ENCODE data around the gene CAVIN1. TPM values are rescaled to one million over a fixed set of nuclear protein-coding genes. Genes with fewer than 3 reads are reported as not detected.
A peak's percentile ranks its signal among the peaks of the same experiment; 100 is the strongest.
"Not testable (repeated sequence)": the region's sequence is repeated elsewhere in the genome, so short reads cannot be mapped to it uniquely, and the experiment has no call there.

CAVIN1 gene
- total RNA-seq, 1 donor from 2014 or later: 205 TPM

DNA sequence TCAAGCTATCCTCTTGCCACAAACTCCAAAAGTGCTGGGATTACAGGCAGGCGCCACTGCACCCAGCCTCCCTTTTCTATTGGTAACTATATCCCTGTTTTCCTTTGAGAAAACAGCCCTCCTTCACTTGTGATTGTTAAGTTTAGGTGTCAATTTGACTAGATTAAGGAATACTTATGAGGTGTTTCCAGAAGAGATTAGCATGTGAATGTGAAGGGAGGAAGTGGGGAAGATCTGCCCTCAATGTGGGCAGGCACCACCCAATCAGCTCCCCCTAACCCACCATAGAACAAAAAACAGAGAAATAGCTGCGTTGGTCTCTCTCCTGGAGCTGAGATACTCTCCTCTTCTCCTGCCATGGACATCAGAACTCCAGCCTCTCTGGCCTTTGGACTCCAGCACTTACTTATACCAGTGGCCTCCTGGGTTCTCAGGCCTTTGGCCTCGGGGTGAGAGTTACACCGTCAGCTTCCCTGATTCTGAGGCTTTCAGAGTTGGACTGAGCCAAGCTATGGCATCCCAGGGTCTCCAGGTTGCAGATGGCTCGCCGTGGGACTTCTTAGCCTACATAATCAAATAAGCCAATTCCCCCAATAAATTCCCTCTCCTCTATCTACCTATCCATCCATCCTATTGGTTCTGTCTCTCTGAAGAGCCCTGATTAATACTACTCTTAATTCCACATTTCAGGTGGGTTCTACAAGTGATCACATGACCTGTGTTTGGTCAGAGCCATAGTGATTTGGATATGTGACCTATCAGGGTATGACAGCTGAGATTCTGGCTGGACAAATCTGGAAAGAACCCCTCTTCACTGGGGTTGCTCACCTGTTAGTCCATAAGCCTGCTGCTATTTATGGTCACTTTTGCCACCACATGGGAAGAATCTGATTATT is 22.9 kb downstream of the CAVIN1 start:
- Histone ChIP-seq H3K4me1 (peaks cover 66% of the 10 kb centered on the region), H3K27me3 (ENCODE audit: low read depth) (no peaks in the 10 kb centered on the region), H3K27ac (replicated peaks) (peak overlapping the region; percentile 72), H3K36me3 (peaks cover 27% of the 10 kb centered on the region), H3K9me3 (replicated peaks) (no peaks in the 10 kb centered on the region), H3K4me3 (no peak overlapping the region)
- TF ChIP-seq, protein P1, sequence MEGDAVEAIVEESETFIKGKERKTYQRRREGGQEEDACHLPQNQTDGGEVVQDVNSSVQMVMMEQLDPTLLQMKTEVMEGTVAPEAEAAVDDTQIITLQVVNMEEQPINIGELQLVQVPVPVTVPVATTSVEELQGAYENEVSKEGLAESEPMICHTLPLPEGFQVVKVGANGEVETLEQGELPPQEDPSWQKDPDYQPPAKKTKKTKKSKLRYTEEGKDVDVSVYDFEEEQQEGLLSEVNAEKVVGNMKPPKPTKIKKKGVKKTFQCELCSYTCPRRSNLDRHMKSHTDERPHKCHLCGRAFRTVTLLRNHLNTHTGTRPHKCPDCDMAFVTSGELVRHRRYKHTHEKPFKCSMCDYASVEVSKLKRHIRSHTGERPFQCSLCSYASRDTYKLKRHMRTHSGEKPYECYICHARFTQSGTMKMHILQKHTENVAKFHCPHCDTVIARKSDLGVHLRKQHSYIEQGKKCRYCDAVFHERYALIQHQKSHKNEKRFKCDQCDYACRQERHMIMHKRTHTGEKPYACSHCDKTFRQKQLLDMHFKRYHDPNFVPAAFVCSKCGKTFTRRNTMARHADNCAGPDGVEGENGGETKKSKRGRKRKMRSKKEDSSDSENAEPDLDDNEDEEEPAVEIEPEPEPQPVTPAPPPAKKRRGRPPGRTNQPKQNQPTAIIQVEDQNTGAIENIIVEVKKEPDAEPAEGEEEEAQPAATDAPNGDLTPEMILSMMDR (IDR thresholded peaks at IDR 0.05; ENCODE audit: borderline replicate concordance): no peak
- DNase-seq: no peak
- intact Hi-C loops (cut with micrococcal nuclease): no loop called here

DNA sequence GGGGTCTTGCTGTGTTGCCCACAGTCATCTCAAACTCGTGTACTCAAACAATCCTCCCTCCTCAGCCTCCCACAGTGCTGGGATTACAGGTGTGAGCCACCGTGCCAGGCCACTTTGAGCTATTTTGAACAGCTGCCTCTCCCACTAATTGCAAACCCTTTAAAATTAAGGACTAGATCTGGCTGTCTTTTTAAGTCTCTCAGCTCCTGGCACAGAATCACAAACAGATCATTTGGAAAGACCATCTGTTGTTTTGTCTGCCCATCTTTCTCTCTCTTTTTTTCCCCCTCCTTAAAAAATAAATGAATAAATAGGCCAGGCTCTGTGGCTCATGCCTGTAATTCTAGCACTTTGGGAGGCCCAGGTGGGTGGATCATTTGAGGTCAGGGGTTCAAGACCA is 23.9 kb downstream of the CAVIN1 start:
- no peak for DNase-seq
- H3K27ac ChIP-seq (replicated peaks): peak overlapping the region; percentile 72
- H3K9me3 ChIP-seq (replicated peaks): no peaks in the 10 kb centered on the region
- no peaks in the 10 kb centered on the region for H3K27me3 ChIP-seq (ENCODE audit: low read depth)
- TF ChIP-seq, protein P1 (IDR thresholded peaks at IDR 0.05; ENCODE audit: borderline replicate concordance): no peak
- H3K4me1 ChIP-seq: peaks cover 55% of the 10 kb centered on the region
- no peak overlapping the region for H3K4me3 ChIP-seq
- intact Hi-C loops (cut with micrococcal nuclease): no loop called here
- H3K36me3 ChIP-seq: peaks cover 17% of the 10 kb centered on the region

GRCh38 chr17:42395601-42396000 is 27.5 kb downstream of the CAVIN1 start:
- H3K27ac ChIP-seq (replicated peaks); intact Hi-C loops (cut with micrococcal nuclease): not testable (repeated sequence)

DNA sequence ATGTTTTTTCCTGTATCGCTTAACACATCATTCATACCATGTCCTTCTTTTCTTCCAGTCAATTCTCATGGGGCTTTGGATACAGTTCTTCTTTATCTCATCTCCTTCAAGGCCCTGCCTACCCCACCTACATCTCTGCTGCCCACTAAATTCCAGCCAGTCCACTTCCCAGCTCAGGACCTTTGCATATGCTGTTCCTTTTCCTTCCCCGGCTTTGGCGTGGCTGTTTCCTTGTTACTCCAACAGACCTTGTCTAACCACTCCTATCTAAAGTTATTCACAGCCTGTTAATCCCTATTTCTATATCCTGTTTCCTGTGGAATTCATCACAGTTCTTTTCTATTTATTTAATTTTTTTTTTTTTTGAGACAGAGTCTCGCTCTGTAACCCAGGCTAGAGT is 28.2 kb downstream of the CAVIN1 start:
- intact Hi-C loops (cut with micrococcal nuclease): loop anchor here (5.0 kb wide), 1 partner anchor 73 kb away; no protein-coding TSS in a partner anchor
- TF ChIP-seq, protein P1 (IDR thresholded peaks at IDR 0.05; ENCODE audit: borderline replicate concordance): no peak
- Histone ChIP-seq H3K27me3 (ENCODE audit: low read depth) (no peaks in the 10 kb centered on the region), H3K9me3 (replicated peaks) (no peaks in the 10 kb centered on the region), H3K36me3 (no peaks in the 10 kb centered on the region), H3K4me3 (no peak overlapping the region), H3K4me1 (peaks cover 19% of the 10 kb centered on the region), H3K27ac (replicated peaks) (no peak overlapping the region)
- no peak for DNase-seq

More at GRCh38 chr17:42395601-42396000, 27.5 kb downstream of the CAVIN1 start:
- not testable (repeated sequence) for H3K36me3 ChIP-seq; H3K9me3 ChIP-seq (replicated peaks); H3K4me3 ChIP-seq; DNase-seq; H3K27me3 ChIP-seq (ENCODE audit: low read depth)
- peaks cover 27% of the 10 kb centered on the region for H3K4me1 ChIP-seq

GRCh38 chr17:42392692-42393415 is 30.2 kb downstream of the CAVIN1 start:
- DNase-seq: no peak
- intact Hi-C loops (cut with micrococcal nuclease): loop anchor here (5.0 kb wide), 1 partner anchor 71 kb away; no protein-coding TSS in a partner anchor
- H3K9me3 ChIP-seq (replicated peaks): no peaks in the 10 kb centered on the region
- no peaks in the 10 kb centered on the region for H3K27me3 ChIP-seq (ENCODE audit: low read depth)
- TF ChIP-seq, protein P1 (IDR thresholded peaks at IDR 0.05; ENCODE audit: borderline replicate concordance): no peak
- no peaks in the 10 kb centered on the region for H3K36me3 ChIP-seq
- H3K27ac ChIP-seq (replicated peaks): no peak overlapping the region
- peaks cover 16% of the 10 kb centered on the region for H3K4me1 ChIP-seq
- no peak overlapping the region for H3K4me3 ChIP-seq

- H3K4me1 ChIP-seq: peaks cover 29% of the 10 kb centered on the region
- H3K36me3 ChIP-seq; H3K27ac ChIP-seq (replicated peaks); H3K27me3 ChIP-seq (ENCODE audit: low read depth); H3K9me3 ChIP-seq (replicated peaks); DNase-seq; H3K4me3 ChIP-seq: not testable (repeated sequence)
- intact Hi-C loops (cut with micrococcal nuclease): loop anchor here (5.0 kb wide), 1 partner anchor 69 kb away; no protein-coding TSS in a partner anchor
These were observed 31.6 kb downstream of the CAVIN1 start for GRCh38 chr17:42391439-42391838.
